Measurements from ENCODE around the gene CDH3. TPM values are rescaled to one million over a fixed set of nuclear protein-coding genes. Genes with fewer than 3 reads are reported as not detected.

CDH3 gene
- total RNA-seq, 1 donor from 2014 or later, result 3.4 TPM

GRCh38 chr16:68736561-68736960 lies 91.5 kb downstream of the CDH3 start:
- no peak for DNase-seq
- Histone ChIP-seq H3K4me1 (peaks cover 18% of the 10 kb centered on the region), H3K9me3 (no peaks in the 10 kb centered on the region), H3K36me3 (no peaks in the 10 kb centered on the region), H3K4me3 (peak overlapping the region; percentile 56), H3K27me3 (ENCODE audit: low read depth) (peaks cover 31% of the 10 kb centered on the region), H3K27ac (no peak overlapping the region)
- no peak for ATAC-seq
- TF ChIP-seq CTCF (IDR thresholded peaks at IDR 0.05), result no peak
- intact Hi-C loops (cut with DNase I), result no loop called here

- intact Hi-C loops (cut with DNase I), result no loop called here
- ATAC-seq (peak; percentile 94 to 95), DNase-seq (peak; percentile 94)
- Histone ChIP-seq H3K4me1 (peaks cover 20% of the 10 kb centered on the region), H3K4me3 (peak within 1 kb of the TSS; percentile 56), H3K36me3 (no peaks in the 10 kb centered on the region), H3K9me3 (no peaks in the 10 kb centered on the region), H3K27me3 (ENCODE audit: low read depth) (peaks cover 31% of the 10 kb centered on the region), H3K27ac (peak within 1 kb of the TSS; percentile 79)
- no peak for TF ChIP-seq CTCF (IDR thresholded peaks at IDR 0.05)
Observed at GRCh38 chr16:68737046-68737729, 92.1 kb downstream of the CDH3 start, which contains the start of gene CDH1. TSS of gene CDH1 (plus strand) at chr16:68737292. CDS start at chr16:68737416, 124 bp downstream.

GRCh38 chr16:68737730-68738629 lies 92.9 kb downstream of the CDH3 start:
- Histone ChIP-seq H3K9me3 (no peaks in the 10 kb centered on the region), H3K27ac (peak overlapping the region; percentile 79), H3K36me3 (no peaks in the 10 kb centered on the region), H3K4me3 (peak overlapping the region; percentile 56), H3K27me3 (ENCODE audit: low read depth) (peaks cover 31% of the 10 kb centered on the region), H3K4me1 (peaks cover 28% of the 10 kb centered on the region)
- ATAC-seq (peak; percentile 77 to 80), DNase-seq (peak; percentile 81)
- TF ChIP-seq CTCF (IDR thresholded peaks at IDR 0.05), result no peak
- intact Hi-C loops (cut with DNase I), result no loop called here

- no peak for ATAC-seq
- intact Hi-C loops (cut with DNase I), result no loop called here
- Histone ChIP-seq H3K4me3 (no peak overlapping the region), H3K4me1 (peaks cover 38% of the 10 kb centered on the region), H3K9me3 (no peaks in the 10 kb centered on the region), H3K27me3 (ENCODE audit: low read depth) (peaks cover 31% of the 10 kb centered on the region), H3K36me3 (no peaks in the 10 kb centered on the region), H3K27ac (peak overlapping the region; percentile 4)
- DNase-seq, result no peak
- no peak for TF ChIP-seq CTCF (IDR thresholded peaks at IDR 0.05)
Observed at GRCh38 chr16:68739964-68740627, 95.0 kb downstream of the CDH3 start.

GRCh38 chr16:68740628-68741346 lies 95.7 kb downstream of the CDH3 start:
- Histone ChIP-seq H3K4me1 (peaks cover 38% of the 10 kb centered on the region), H3K4me3 (no peak overlapping the region), H3K27ac (peak overlapping the region; percentile 0), H3K27me3 (ENCODE audit: low read depth) (peaks cover 29% of the 10 kb centered on the region), H3K36me3 (no peaks in the 10 kb centered on the region), H3K9me3 (no peaks in the 10 kb centered on the region)
- no peak for TF ChIP-seq CTCF (IDR thresholded peaks at IDR 0.05)
- intact Hi-C loops (cut with DNase I), result no loop called here
- ATAC-seq, result no peak
- DNase-seq, result no peak
